ENCODE measurements around the gene TAF5L. TPM values are rescaled to one million over a fixed set of nuclear protein-coding genes. Genes with fewer than 3 reads are reported as not detected.
"Not testable (repeated sequence)": the region's sequence is repeated elsewhere in the genome, so short reads cannot be mapped to it uniquely, and the experiment has no call there.

TAF5L gene
- total and polyA plus RNA-seq, 4 experiments from 2014 or later: 4.3 to 21.3 (median 13.9) TPM

- H3K4me3 Mint-ChIP-seq: peak overlapping the region in 1 of 8 donors; percentile 14
- H3K4me1 ChIP-seq (ENCODE audit: insufficient read depth, low read length): peaks cover 57% of the 10 kb centered on the region
- CTCF ChIA-PET (ENCODE audit: partially characterized antibody); H3K27me3 ChIP-seq (ENCODE audit: insufficient read depth, low read length); H3K9me3 Mint-ChIP-seq; DNase-seq; H3K36me3 ChIP-seq (ENCODE audit: insufficient read depth, low read length); H3K36me3 Mint-ChIP-seq; H3K4me3 ChIP-seq (ENCODE audit: low read length in 2 of 2); H3K27me3 Mint-ChIP-seq; H3K27ac ChIP-seq (ENCODE audit: low read depth, low read length); H3K9me3 ChIP-seq (ENCODE audit: control insufficient read depth in 1 of 2, low read length in 2 of 2): not testable (repeated sequence)
- H3K27ac Mint-ChIP-seq: peak overlapping the region in 1 of 7 donors; percentile 13
- intact Hi-C loops (cut with micrococcal nuclease): loop anchor here (10.0 kb wide), 1 partner anchor 1538 kb away; the partner anchor contains the start of gene ARF1
- H3K4me1 Mint-ChIP-seq: peaks cover 51 to 79% (median 66%) of the 10 kb centered on the region in 4 donors
- POLR2A ChIA-PET (ENCODE audit: partially characterized antibody): interaction anchor here (1.8 to 7.2 kb wide), 2 partner anchors 62 to 65 kb away, joined by 4 to 104 read pairs; partner anchors contain the start of gene ABCB10
These were observed 3.2 kb downstream of the TAF5L start for GRCh38 chr1:229622641-229623120.

GRCh38 chr1:229621663-229622062, 4.3 kb downstream of the TAF5L start:
- no peak overlapping the region for H3K27ac ChIP-seq (ENCODE audit: low read depth, low read length)
- no peaks in the 10 kb centered on the region for H3K9me3 Mint-ChIP-seq
- no peak for DNase-seq
- no peaks in the 10 kb centered on the region for H3K27me3 ChIP-seq (ENCODE audit: insufficient read depth, low read length)
- no peak overlapping the region for H3K4me3 Mint-ChIP-seq
- H3K36me3 Mint-ChIP-seq: peaks cover 0 to 8% of the 10 kb centered on the region in 2 donors
- intact Hi-C loops (cut with micrococcal nuclease): loop anchor here (10.0 kb wide), 1 partner anchor 1537 kb away; the partner anchor contains the start of gene ARF1
- POLR2A ChIA-PET (ENCODE audit: partially characterized antibody): no interaction called here
- CTCF ChIA-PET (ENCODE audit: partially characterized antibody): no interaction called here
- no peak overlapping the region for H3K4me3 ChIP-seq (ENCODE audit: low read length in 2 of 2)
- peaks cover 47% of the 10 kb centered on the region for H3K4me1 ChIP-seq (ENCODE audit: insufficient read depth, low read length)
- H3K9me3 ChIP-seq (ENCODE audit: control insufficient read depth in 1 of 2, low read length in 2 of 2): no peaks in the 10 kb centered on the region
- peaks cover 48 to 78% (median 63%) of the 10 kb centered on the region in 4 donors for H3K4me1 Mint-ChIP-seq
- no peaks in the 10 kb centered on the region for H3K27me3 Mint-ChIP-seq
- no peaks in the 10 kb centered on the region for H3K36me3 ChIP-seq (ENCODE audit: insufficient read depth, low read length)
- H3K27ac Mint-ChIP-seq: no peak overlapping the region

GRCh38 chr1:229620876-229621275, 5.0 kb downstream of the TAF5L start:
- H3K4me1 ChIP-seq (ENCODE audit: insufficient read depth, low read length): peaks cover 43% of the 10 kb centered on the region
- no peak overlapping the region for H3K27ac ChIP-seq (ENCODE audit: low read depth, low read length)
- no peak overlapping the region for H3K4me3 ChIP-seq (ENCODE audit: low read length in 2 of 2)
- H3K27me3 ChIP-seq (ENCODE audit: insufficient read depth, low read length): no peaks in the 10 kb centered on the region
- CTCF ChIA-PET (ENCODE audit: partially characterized antibody): no interaction called here
- DNase-seq: no peak
- no peaks in the 10 kb centered on the region for H3K9me3 ChIP-seq (ENCODE audit: control insufficient read depth in 1 of 2, low read length in 2 of 2)
- Mint-ChIP-seq H3K36me3 (peaks cover 0 to 7% of the 10 kb centered on the region in 2 donors), H3K4me1 (peaks cover 48 to 74% (median 61%) of the 10 kb centered on the region in 4 donors), H3K27ac (no peak overlapping the region), H3K4me3 (no peak overlapping the region), H3K9me3 (no peaks in the 10 kb centered on the region), H3K27me3 (no peaks in the 10 kb centered on the region)
- POLR2A ChIA-PET (ENCODE audit: partially characterized antibody): no interaction called here
- H3K36me3 ChIP-seq (ENCODE audit: insufficient read depth, low read length): no peaks in the 10 kb centered on the region
- intact Hi-C loops (cut with micrococcal nuclease): loop anchor here (10.0 kb wide), 1 partner anchor 1536 kb away; the partner anchor contains the start of gene ARF1

- H3K4me1 ChIP-seq (ENCODE audit: insufficient read depth, low read length): peaks cover 38% of the 10 kb centered on the region
- H3K36me3 ChIP-seq (ENCODE audit: insufficient read depth, low read length): no peaks in the 10 kb centered on the region
- DNase-seq: no peak
- H3K27me3 Mint-ChIP-seq: no peaks in the 10 kb centered on the region
- no peaks in the 10 kb centered on the region for H3K9me3 ChIP-seq (ENCODE audit: control insufficient read depth in 1 of 2, low read length in 2 of 2)
- intact Hi-C loops (cut with micrococcal nuclease): loop anchor here (10.0 kb wide), 1 partner anchor 1535 kb away; the partner anchor contains the start of gene ARF1
- H3K27ac Mint-ChIP-seq: peak overlapping the region in 3 of 7 donors; percentile 20 to 69 (median 28)
- H3K9me3 Mint-ChIP-seq: no peaks in the 10 kb centered on the region
- ChIA-PET CTCF (ENCODE audit: partially characterized antibody) (interaction anchor here (1.0 kb wide), 1 partner anchor 61 kb away, joined by 5 read pairs; the partner anchor contains the start of gene ABCB10), POLR2A (ENCODE audit: partially characterized antibody) (no interaction called here)
- no peaks in the 10 kb centered on the region for H3K36me3 Mint-ChIP-seq
- no peak overlapping the region for H3K27ac ChIP-seq (ENCODE audit: low read depth, low read length)
- no peak overlapping the region for H3K4me3 ChIP-seq (ENCODE audit: low read length in 2 of 2)
- H3K4me1 Mint-ChIP-seq: peaks cover 42 to 68% (median 56%) of the 10 kb centered on the region in 4 donors
- H3K27me3 ChIP-seq (ENCODE audit: insufficient read depth, low read length): no peaks in the 10 kb centered on the region
- H3K4me3 Mint-ChIP-seq: peak overlapping the region in 1 of 8 donors; percentile 24
These were observed 6.3 kb downstream of the TAF5L start for GRCh38 chr1:229619614-229620013.

GRCh38 chr1:229619002-229619401, 6.9 kb downstream of the TAF5L start:
- Histone ChIP-seq H3K27ac (ENCODE audit: low read depth, low read length) (no peak overlapping the region), H3K27me3 (ENCODE audit: insufficient read depth, low read length) (no peaks in the 10 kb centered on the region), H3K4me3 (ENCODE audit: low read length in 2 of 2) (no peak overlapping the region), H3K36me3 (ENCODE audit: insufficient read depth, low read length) (no peaks in the 10 kb centered on the region), H3K9me3 (ENCODE audit: control insufficient read depth in 1 of 2, low read length in 2 of 2) (no peaks in the 10 kb centered on the region), H3K4me1 (ENCODE audit: insufficient read depth, low read length) (peaks cover 32% of the 10 kb centered on the region)
- Mint-ChIP-seq H3K9me3 (no peaks in the 10 kb centered on the region), H3K27ac (peak overlapping the region in 1 of 7 donors; percentile 57), H3K27me3 (no peaks in the 10 kb centered on the region), H3K4me3 (no peak overlapping the region), H3K4me1 (peaks cover 38 to 65% (median 51%) of the 10 kb centered on the region in 4 donors), H3K36me3 (peaks cover 4 to 6% of the 10 kb centered on the region in 2 donors)
- CTCF ChIA-PET (ENCODE audit: partially characterized antibody): interaction anchor here (1.0 kb wide), 1 partner anchor 60 kb away, joined by 5 read pairs; the partner anchor contains the start of gene ABCB10
- intact Hi-C loops (cut with micrococcal nuclease): no loop called here
- POLR2A ChIA-PET (ENCODE audit: partially characterized antibody): no interaction called here
- no peak for DNase-seq

- Mint-ChIP-seq H3K27me3 (no peaks in the 10 kb centered on the region), H3K27ac (peak overlapping the region in 1 of 7 donors; percentile 26), H3K36me3 (peaks cover 15 to 18% of the 10 kb centered on the region in 2 donors), H3K9me3 (no peaks in the 10 kb centered on the region), H3K4me3 (no peak overlapping the region), H3K4me1 (peaks cover 32 to 55% (median 39%) of the 10 kb centered on the region in 4 donors)
- Histone ChIP-seq H3K9me3 (ENCODE audit: control insufficient read depth in 1 of 2, low read length in 2 of 2) (no peaks in the 10 kb centered on the region), H3K4me3 (ENCODE audit: low read length in 2 of 2) (no peak overlapping the region), H3K27ac (ENCODE audit: low read depth, low read length) (no peak overlapping the region), H3K36me3 (ENCODE audit: insufficient read depth, low read length) (peaks cover 11% of the 10 kb centered on the region), H3K27me3 (ENCODE audit: insufficient read depth, low read length) (no peaks in the 10 kb centered on the region), H3K4me1 (ENCODE audit: insufficient read depth, low read length) (peaks cover 26% of the 10 kb centered on the region)
- intact Hi-C loops (cut with micrococcal nuclease): no loop called here
- ChIA-PET CTCF (ENCODE audit: partially characterized antibody) (no interaction called here), POLR2A (ENCODE audit: partially characterized antibody) (no interaction called here)
- no peak for DNase-seq
These were observed 8.4 kb downstream of the TAF5L start for GRCh38 chr1:229617351-229618100.

- Histone ChIP-seq H3K4me1 (ENCODE audit: insufficient read depth, low read length) (peaks cover 6% of the 10 kb centered on the region), H3K27ac (ENCODE audit: low read depth, low read length) (no peak overlapping the region), H3K4me3 (ENCODE audit: low read length in 2 of 2) (no peak overlapping the region), H3K36me3 (ENCODE audit: insufficient read depth, low read length) (peaks cover 37% of the 10 kb centered on the region), H3K9me3 (ENCODE audit: control insufficient read depth in 1 of 2, low read length in 2 of 2) (no peaks in the 10 kb centered on the region), H3K27me3 (ENCODE audit: insufficient read depth, low read length) (no peaks in the 10 kb centered on the region)
- no peak for DNase-seq
- ChIA-PET CTCF (ENCODE audit: partially characterized antibody) (no interaction called here), POLR2A (ENCODE audit: partially characterized antibody) (no interaction called here)
- intact Hi-C loops (cut with micrococcal nuclease): no loop called here
- H3K36me3 Mint-ChIP-seq: peaks cover 41 to 47% of the 10 kb centered on the region in 2 donors
- no peak overlapping the region for H3K4me3 Mint-ChIP-seq
- peak overlapping the region in 1 of 7 donors; percentile 47 for H3K27ac Mint-ChIP-seq
- peaks cover 16 to 32% (median 21%) of the 10 kb centered on the region in 4 donors for H3K4me1 Mint-ChIP-seq
- H3K9me3 Mint-ChIP-seq: no peaks in the 10 kb centered on the region
- H3K27me3 Mint-ChIP-seq: no peaks in the 10 kb centered on the region
These were observed 11.2 kb downstream of the TAF5L start for GRCh38 chr1:229614701-229615100.
